Nucleus accumbens (tissue), 56 donors: ENCODE data around the gene ORC1.
"Not testable (repeated sequence)": the region's sequence is repeated elsewhere in the genome, so short reads cannot be mapped to it uniquely, and the experiment has no call there.

ENCODE experiments used
- DNase-seq, 56 donors: peaks; one replicate each; lab custom pipeline; 2025; lab: John Stamatoyannopoulos, UW

Gene ORC1

DNA sequence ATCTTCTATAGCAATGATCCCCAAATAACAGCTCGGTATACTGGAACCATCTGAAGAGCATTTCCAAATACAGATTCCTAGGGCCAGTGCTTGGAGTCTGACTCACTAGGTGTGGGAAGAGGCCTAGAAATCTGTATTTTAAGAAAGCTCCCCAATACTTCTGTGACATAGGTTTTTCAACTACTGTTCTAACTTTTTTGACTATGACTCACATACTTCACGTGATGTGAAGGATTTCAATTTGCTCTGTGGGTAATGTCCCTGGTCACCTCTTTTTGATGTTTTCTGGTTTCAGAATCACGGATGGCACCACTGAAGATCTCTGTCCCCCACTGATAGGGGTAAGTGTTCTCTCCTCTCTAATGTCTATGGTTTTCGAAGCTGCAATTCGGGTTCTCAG, 11.0 kb downstream of the ORC1 start:
- no peak for DNase-seq

DNA sequence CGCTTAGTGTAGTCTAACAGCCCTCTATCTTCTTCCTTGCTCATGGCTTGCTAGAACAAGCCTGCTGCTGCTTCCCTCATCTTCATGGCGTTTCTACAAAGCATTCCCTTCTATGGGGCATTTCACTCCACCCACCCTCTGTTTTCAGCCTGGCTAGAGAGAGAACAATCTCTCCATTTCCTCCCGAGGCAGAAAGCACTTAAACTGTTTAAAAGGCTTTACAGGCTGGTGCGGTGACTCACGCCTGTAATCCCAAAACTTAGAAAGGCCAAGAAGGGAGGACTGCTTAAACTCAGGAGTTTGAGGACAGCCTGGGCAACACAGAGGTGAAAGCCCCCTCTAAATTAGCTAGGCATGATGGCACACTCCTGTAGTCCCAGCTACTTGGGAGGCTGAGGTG, 17.8 kb downstream of the ORC1 start:
- DNase-seq: no peak

DNA sequence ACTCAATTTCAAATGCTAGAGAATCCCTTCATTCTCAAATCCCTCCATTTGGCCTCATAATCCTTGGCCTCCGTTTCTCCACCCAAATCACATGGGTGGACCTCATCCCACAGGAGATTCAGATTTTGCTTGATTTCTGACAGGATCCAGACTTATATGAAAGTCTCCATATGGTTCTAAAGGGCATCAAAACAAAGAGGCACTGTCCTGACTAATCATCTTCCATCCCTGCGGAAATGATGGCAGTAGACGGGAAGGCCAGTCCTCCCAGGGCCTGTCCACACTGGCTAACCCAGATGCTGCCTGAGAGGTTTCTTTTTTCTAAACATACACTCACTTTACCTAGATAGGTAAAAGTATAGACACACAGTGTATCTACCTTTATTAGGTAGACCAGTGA, 18.8 kb downstream of the ORC1 start:
- DNase-seq: no peak

DNA sequence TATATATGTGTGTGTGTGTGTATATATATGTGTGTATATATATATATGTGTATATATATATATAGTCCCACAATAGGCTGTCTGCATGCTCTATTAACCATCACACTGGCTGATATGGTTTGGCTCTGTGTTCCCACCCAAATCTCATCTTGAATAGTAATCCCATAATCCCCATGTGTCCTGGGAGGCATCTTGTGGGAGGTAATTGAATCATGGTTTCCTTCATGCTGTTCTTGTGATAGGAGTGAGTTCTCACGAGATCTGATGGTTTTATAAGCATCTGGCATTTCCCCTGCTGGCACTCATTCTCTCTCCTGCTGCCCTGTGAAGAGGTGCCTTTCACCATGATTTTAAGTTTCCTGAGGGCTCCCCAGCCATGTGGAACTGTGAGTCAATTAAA, 34.4 kb downstream of the ORC1 start:
- not testable (repeated sequence) for DNase-seq

DNA sequence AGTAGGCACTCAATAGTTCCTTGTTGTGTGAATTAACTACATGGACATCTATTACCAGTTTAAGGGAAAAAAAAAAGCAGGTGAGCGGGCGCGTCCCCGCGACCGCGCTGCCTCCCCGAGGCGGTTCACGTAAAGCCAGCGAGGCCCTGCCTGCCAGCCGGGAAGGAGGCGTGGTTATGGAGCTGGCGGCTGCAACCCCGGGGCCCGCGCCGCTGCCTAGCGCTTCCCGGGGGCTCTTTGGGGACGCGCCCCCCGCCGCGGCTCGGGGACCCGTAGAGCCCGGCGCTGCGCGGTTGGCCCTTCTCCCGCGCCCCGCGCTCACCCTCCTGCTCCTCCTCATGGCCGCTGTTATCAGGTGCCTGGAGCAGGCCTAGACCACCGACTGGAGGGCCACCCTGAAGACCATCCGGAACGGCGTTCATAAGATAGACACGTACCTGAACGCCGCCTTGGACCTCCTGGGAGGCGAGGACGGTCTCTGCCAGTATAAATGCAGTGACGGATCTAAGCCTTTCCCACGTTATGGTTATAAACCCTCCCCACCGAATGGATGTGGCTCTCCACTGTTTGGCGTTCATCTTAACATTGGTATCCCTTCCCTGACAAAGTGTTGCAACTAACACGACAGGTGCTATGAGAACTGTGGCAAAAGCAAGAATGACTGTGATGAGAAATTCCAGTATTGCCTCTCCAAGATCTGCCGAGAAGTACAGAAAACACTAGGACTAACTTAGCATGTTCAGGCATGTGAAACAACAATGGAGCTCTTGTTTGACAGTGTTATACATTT, 35.6 kb downstream of the ORC1 start:
- DNase-seq: peak in 39 of 56 donors; percentile 3 to 69 (median 35)

DNA sequence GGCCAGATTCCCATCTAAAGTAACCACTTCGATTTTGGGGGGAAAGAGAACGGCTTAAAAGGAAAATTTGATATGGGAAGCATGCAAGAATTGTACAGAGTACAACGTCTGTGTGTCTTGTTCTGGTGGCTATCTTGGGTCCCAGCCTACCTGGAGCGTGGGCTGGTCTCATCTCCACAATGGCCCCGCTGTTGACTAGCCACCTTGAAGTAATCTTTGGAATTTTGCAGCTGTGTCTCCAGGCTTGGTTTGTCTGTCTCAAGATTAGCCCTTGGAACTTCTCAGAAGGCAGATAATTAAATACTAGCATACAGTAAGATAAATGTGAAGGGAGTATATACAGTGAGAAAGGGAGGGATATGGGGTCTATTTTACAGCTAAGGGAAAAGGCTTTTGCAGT, 37.0 kb downstream of the ORC1 start:
- no peak for DNase-seq

DNA sequence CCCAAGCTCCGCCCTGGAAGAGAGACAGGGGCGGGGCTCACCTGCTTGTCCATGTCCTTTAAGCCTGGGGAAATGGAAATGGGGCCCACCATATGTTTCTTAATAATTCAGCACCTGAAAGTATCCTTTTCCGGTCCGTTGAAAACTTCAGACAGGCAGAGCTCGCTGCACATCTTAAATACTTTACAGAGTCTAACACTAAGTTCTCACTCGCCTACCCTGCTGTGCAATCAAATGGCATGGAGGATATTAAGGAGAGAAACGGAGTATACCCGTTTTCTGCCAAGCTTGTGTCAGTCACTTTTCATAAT, 37.8 kb downstream of the ORC1 start:
- no peak for DNase-seq

DNA sequence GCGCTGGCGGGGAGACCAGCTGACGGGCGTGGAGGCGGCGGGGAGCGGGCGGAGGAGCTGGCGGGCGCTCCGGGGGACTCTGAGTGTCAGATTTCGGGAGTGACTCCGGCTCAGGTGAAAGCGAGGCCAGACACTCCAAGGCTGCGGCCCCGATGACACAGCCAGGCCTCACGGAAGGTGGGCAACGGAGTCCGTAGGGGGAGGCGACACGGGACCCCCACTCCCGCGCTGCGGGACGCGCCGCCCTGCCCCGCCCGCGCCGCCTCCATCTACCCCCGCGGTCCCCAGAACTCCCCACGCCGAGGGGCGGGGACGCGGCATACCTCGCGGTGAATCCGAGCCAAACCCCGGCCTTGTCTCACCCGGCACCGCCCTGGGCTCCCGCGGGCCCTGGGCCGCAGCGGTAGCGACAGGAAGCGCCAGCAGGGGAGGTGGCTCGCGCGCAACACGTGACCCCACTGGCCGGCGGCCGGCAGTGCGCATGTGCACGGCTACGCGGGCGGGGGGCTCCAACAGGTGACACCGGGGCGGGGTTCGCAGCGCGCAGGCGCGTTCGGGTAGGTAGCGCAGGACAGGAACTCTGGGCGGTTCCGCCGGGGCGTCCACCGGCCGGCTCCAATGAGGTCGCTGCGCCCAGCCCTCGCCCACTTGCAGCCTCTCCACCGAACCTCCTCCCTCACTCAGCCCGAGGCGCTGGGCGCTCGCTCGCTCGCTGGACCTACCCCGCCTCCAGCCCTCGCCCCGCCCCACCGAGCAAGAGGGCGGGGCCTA, 38.3 kb downstream of the ORC1 start, which contains the start of gene CC2D1B:
TSS of gene CC2D1B (minus strand) at position 460 of the 771 bp plus-strand sequence. CDS start 1,585 bp downstream, outside the sequence.
- peak; percentile 43 to 95 (median 90) for DNase-seq

DNA sequence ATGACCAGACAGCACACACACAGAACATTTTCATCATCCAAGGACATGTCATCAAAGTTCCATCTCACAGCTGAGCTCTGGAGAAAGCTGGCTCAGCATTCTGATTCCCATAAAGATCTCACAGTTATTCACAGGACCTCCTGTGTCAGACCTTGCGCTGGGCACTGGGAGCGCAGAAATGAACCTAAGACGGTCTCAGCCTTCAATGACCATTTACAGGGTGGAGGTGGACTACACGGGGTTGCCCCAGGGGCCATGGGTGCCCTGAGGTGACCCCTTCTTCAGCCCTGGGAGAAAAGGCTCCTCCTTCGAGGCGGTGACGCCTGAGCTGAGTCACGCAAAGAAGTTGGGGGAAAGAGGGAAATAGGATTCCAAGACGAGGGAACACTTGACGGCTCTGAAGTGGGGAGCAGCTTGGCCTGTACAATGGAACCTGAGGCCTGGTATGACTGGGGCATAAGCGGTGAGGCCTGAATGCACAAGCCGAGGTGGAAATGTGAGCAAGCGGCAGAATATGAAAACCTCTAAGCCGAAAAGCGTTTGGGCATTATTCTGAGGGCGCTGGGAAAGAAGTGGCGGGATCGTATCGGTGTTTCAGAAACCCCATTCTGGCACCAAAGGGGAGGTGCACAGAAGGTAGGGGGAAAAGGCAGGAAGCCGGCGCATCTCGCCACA, 39.0 kb downstream of the ORC1 start:
- peak in 34 of 56 donors; percentile 8 to 67 (median 42) for DNase-seq

DNA sequence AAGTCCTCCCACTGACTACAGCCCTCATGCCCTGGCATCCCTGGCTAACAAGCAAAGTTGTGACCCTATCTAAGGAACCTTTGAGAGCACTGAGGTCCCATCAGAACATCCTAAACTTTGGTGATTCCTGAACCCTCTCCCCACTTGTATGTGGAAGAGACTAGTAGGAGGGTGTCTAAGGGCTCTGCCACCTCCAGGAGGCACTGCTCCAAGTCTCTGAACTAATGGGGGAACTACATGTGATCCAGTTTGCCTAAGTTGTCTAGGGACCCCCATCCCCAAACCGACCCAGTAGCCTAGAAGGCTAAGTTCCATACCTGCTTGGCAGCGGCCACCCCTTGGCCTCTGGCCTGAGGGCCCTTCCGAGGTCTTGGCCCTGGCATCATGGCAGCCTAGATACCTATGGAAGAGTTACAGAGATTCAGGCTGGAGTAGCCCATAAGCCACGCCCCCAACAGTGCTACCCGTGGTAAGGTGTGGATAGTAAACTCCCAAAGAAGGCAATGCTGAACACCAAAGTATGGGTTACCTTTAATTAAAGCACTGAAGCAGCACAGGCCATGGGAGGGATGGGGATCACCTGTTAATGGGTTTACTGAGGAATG, 39.9 kb downstream of the ORC1 start:
- no peak for DNase-seq

DNA sequence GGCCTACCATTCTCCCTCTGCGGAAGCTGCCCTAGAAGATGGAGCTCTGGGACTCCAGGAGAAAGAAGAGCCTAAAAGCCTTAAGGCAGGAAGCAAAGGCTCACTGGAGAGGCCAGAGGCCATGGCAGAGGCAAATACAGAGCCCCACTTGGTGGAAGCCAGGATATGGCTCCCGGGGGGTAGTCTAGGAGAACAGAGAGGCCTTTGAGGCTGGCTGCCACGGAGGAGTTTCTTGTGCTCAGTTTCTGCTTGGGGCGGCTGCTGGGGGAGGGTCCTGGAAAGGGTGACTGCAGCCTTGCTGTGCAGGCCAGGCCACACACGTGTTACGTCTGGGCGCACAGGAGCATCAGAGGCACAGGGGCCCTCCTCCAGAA, 43.6 kb downstream of the ORC1 start:
- DNase-seq: no peak

DNA sequence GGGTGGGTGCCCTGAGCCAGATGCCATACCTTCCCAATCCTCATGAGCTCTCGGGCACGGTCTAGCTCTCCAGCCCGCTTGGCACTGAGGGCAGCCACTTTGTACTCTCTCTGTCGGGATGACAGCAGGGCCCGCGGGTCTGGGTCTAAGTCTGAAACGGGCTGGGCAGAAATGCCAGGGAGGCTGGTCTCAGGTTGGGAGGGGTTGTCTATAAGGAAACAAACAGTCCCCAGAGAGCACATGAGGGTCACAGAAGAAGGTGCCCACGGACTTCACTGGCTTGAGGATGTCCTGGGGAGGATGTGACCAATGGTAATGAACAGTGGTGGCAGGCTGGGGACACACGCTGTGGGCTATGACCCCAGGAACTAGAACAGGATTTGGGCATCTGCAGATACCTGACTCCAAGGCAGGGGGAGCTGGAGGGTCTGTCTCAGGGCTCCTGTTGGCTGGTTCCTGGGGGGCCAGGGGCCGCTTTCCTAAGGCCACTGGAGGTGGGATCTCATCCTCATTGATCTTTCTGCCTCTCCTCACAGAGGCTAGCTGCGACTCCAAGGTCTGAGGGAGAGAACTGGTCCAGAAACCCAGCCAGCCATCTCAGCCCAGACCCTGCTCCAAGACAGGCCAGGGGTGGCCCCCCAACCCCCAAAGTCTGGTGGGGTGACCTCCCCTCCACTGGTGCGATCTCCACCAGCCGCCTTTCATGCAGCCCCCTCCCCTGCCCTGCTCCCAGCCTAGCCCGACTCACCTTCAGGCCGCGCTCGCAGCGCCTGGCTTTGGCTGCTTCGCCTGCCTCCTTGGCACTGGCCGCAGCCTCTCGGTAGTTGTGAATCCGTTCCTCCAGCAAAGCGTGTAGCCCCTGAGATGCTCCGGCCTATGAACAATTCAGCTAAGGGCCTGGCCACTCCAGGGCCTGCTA, 44.3 kb downstream of the ORC1 start:
- DNase-seq: no peak

DNA sequence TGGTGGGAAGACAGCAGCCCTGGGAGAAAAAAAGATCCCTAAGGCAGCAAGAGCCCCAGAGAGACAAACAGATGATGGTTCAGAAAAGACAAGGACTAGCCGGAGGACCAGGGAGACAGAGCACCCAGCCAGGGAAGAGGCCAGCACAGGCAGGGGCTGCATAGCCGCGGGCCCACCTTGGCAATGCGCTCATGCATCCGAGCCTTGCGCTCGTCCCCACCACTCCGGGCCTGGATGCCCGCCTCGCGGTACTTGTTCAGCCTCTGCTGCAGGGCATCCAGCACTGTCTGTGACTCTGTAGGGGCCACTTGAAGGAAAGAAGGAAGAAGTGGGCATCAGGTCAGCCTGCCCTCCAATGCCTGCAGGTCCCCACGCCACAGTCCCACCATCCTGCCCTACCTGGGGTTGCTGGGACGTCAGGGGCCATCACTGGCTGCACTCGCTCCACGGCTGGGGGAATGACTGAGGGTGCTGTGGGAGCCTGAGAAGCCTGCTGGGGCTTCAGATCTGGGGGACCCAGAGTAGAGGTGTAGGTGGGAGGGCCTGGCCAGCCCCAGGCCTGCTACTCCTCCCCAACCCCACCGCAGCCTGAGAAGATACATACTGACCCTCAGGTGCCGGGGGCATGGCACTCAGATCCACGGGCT, 45.2 kb downstream of the ORC1 start:
- DNase-seq: no peak

DNA sequence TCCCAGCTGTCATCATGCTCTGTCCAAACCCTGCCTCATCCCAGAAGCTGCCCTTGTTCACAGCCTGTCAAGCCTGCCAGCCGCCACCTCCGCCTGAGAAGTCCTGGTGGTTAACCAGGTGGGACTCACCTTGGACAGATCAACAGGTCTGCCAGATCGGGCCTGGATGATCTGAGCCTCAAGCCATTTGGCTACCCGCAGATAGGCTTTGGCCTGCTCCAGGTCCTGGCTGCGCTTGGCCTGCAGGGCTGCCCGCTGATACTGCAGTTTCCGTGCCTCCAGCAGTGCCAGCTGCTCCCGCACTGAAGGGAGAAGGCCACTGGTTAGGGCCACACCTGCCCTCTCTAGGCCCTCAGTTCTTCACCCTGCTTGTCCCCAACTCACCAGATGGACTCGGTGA, 46.8 kb downstream of the ORC1 start:
- no peak for DNase-seq

DNA sequence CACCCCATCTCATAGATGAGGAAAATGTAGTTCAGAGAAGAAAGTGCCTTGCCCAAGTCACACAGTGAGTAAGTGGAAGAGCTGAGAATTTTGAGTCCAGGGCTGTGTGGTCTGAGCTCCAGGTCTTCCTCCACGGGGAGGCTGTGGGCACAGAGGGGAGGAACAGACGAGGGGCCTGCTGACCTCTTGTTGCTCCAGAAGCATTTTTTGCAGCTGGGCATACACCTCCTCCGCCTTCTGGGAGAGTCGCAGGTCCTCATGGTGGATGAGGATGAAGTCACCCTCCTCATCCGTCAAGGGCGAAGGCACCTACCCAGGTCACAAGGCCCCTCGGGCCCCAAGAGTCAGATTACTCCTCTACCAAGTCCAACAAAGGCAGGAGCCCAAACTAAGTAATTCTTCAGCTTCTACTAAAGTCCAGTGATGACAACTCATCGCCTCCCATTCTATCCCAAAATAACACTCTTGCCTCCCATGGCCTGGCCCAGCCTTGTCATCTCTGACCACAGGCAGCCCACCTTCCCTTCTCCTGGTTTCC, 47.3 kb downstream of the ORC1 start:
- no peak for DNase-seq

DNA sequence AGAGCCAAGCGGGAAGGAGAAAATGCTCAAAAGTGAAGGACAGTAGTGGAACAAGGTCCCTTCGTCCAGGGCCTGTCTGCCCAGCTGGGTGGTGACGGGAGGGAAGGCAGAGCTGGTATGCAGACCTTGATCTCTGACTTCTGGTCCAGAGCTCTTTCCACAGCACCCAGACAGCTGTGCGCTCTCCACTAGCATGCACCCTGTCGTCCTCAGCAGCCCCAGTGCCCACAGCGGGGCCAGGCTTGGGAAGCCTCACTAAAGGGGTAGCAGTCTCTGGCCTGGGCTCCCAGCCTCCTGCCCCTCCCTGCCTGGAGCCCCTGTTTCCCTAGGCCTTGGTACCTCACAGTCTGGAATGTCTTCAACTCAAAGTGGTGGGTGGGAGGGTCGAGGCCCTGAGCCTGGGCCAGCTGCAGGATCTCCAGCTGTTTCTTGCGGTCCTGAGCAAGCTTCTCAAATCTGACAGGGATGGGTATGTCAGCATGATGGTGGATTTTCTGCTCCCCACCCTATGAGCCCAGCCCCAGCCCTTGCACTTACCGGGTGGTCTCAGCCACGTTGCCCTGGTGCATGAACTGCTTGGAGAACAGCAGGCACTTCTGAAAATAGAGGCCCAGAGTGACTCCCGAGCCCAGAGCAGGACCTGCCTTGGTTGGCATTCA, 48.2 kb downstream of the ORC1 start:
- no peak for DNase-seq

DNA sequence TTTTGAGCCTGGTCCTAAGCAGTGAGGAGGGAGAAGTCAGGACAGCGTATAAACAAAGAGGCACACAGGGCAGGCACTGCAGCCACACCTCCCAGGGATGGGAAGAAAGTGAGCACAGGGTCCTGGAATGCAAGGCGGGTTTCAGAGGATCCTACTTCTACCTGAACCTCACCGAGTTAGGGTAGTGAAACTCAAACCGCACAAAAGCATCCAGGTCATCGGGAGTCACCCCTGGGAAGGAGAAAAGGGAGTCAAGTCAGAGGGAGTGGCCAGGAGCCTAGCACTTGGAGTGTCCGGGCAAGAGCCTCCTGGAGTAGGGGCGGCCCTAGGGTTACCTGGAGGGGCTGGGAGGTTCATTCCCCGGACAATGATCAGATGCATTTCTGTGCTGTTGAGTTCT, 48.8 kb downstream of the ORC1 start:
- no peak for DNase-seq

DNA sequence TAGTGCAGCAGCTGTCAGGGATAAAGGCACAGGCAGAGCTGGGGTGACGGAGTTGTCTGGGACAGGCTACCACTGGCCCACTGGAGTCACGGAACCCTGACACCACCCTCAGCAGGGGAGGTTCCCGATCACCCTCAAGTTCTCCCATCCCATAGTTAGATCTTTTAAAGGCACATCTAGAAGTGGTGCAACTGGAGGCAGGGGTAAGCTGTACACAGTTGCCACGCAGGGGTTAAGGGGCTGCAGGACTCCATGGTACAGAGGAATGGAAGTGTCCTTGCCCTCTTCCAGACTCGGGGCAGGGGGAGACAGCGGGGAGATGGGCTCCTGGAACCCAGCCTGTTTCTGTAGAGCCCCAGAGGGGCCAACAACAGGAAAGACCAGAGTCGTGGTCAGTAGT, 51.5 kb downstream of the ORC1 start:
- DNase-seq: no peak
